ENCODE measurements around the gene CEP57. TPM values are rescaled to one million over a fixed set of nuclear protein-coding genes. Genes with fewer than 3 reads are reported as not detected.

CEP57 gene
- total RNA-seq, 1 experiment from 2014 or later = 58.0 TPM

DNA sequence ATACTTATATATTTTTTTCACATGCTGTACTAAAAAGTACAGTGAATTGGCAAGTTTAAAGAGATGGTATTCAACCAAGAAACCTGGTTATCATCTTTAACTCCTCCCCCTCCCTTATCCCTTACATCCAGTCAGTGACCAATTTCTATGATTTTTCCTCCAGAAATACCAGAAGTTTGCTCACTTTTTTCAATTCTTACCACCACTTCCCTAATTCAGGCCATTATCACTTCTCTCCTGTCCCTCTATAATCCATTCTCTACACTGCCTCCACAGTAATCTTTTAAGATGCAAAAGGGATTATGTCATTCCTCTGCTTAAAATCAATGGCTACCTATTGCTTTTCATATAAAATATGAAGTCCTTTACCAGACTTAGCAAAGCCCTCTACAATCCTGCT lies 62.8 kb downstream of the CEP57 start:
- Histone ChIP-seq H2AFZ (ENCODE audit: low read length) (no peak overlapping the region), H3K9me3 (ENCODE audit: control insufficient read depth, low read depth, low read length) (no peaks in the 10 kb centered on the region), H3T11ph (ENCODE audit: low read length) (no peak overlapping the region), H3K27ac (ENCODE audit: insufficient read length, low read depth, low read length) (no peak overlapping the region), H3K9ac (ENCODE audit: extremely low read depth, insufficient read length, low read length) (no peak overlapping the region), H2BK12ac (ENCODE audit: insufficient read length, low read depth, low read length) (no peak overlapping the region), H2BK15ac (ENCODE audit: low read depth, low read length) (no peak overlapping the region), H3K23ac (ENCODE audit: insufficient read length, low read depth, low read length) (no peak overlapping the region), H4K8ac (replicated peaks; ENCODE audit: insufficient read length, low read depth, low read length) (no peak overlapping the region), H3K79me1 (ENCODE audit: insufficient read depth, low read depth, low read length, poor library complexity, severe bottlenecking) (no peaks in the 10 kb centered on the region), H2BK120ac (ENCODE audit: low read depth, low read length, poor library complexity, severe bottlenecking) (no peak overlapping the region), H4K5ac (ENCODE audit: insufficient read length, low read depth, low read length) (no peak overlapping the region), H4K20me1 (ENCODE audit: control insufficient read depth, insufficient read depth, insufficient read length) (no peaks in the 10 kb centered on the region), H2AK5ac (ENCODE audit: insufficient read length, low read length) (no peak overlapping the region), H3K27me3 (ENCODE audit: insufficient read depth, low read length) (no peaks in the 10 kb centered on the region), H3K79me2 (ENCODE audit: insufficient read depth, low read length) (no peaks in the 10 kb centered on the region), H3K4me2 (ENCODE audit: insufficient read depth, insufficient read length, low read length) (no peak overlapping the region), H3K23me2 (ENCODE audit: insufficient read length, low read depth, low read length, poor library complexity, severe bottlenecking) (no peaks in the 10 kb centered on the region), H3K56ac (ENCODE audit: insufficient read length, low read depth, low read length) (no peak overlapping the region), H3K14ac (ENCODE audit: insufficient read depth, low read length) (no peak overlapping the region), H2BK20ac (ENCODE audit: low read depth, low read length, poor library complexity, severe bottlenecking) (no peak overlapping the region), H2BK5ac (ENCODE audit: insufficient read length, low read length) (no peak overlapping the region), H3K18ac (ENCODE audit: insufficient read length, low read depth, low read length) (no peak overlapping the region), H3K4ac (ENCODE audit: low read depth, low read length) (no peak overlapping the region), H4K91ac (ENCODE audit: insufficient read length, low read depth, low read length) (no peak overlapping the region), H3K4me1 (ENCODE audit: insufficient read depth, low read length) (no peaks in the 10 kb centered on the region)
- Mint-ChIP-seq H3K9me3 (no peaks in the 10 kb centered on the region), H3K4me1 (peaks cover 0 to 4% of the 10 kb centered on the region in 2 experiments; a peak in 3 of 4 replicates), H3K4me3 (no peak overlapping the region), H3K27me3 (ENCODE audit: low read depth) (no peaks in the 10 kb centered on the region), H3K27ac (peak overlapping the region in 1 of 3 experiments; percentile 2; a peak in 1 of 7 replicates), H3K36me3 (ENCODE audit: insufficient read depth in 1 of 3, low read depth in 3 of 3) (peaks cover 0 to 11% (median 9%) of the 10 kb centered on the region in 3 experiments; a peak in 4 of 7 replicates)
- TF ChIP-seq, protein P1, sequence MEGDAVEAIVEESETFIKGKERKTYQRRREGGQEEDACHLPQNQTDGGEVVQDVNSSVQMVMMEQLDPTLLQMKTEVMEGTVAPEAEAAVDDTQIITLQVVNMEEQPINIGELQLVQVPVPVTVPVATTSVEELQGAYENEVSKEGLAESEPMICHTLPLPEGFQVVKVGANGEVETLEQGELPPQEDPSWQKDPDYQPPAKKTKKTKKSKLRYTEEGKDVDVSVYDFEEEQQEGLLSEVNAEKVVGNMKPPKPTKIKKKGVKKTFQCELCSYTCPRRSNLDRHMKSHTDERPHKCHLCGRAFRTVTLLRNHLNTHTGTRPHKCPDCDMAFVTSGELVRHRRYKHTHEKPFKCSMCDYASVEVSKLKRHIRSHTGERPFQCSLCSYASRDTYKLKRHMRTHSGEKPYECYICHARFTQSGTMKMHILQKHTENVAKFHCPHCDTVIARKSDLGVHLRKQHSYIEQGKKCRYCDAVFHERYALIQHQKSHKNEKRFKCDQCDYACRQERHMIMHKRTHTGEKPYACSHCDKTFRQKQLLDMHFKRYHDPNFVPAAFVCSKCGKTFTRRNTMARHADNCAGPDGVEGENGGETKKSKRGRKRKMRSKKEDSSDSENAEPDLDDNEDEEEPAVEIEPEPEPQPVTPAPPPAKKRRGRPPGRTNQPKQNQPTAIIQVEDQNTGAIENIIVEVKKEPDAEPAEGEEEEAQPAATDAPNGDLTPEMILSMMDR (conservative IDR thresholded peaks at IDR 0.05) = no peak
- no peak for DNase-seq

Measured in H9 (cell line).